Activated naive CD8-positive, alpha-beta T cell treated with anti-CD3 and anti-CD28 coated beads for 36 hours (primary cell): ENCODE data around the gene GABRR2. TPM values are rescaled to one million over a fixed set of nuclear protein-coding genes. Genes with fewer than 3 reads are reported as not detected.
A peak's percentile ranks its signal among the peaks of the same experiment; 100 is the strongest.
"Not testable (repeated sequence)": the region's sequence is repeated elsewhere in the genome, so short reads cannot be mapped to it uniquely, and the experiment has no call there.

Source experiments
- DNase-seq: peaks from one replicate; pipeline ENCODE4 v3.0.0; 2021
- H3K27ac Mint-ChIP-seq: one replicate; pipeline ENCODE4 v1.8.0; 2022; ENCODE audit warnings: mild to moderate bottlenecking, moderate library complexity, mixed read lengths
- H3K27me3 Mint-ChIP-seq: one replicate; pipeline ENCODE4 v1.8.0; 2022; ENCODE audit warnings: mild to moderate bottlenecking, mixed read lengths
- H3K36me3 Mint-ChIP-seq: one replicate; pipeline ENCODE4 v1.8.0; 2021; ENCODE audit warnings: mild to moderate bottlenecking, mixed read lengths
- H3K4me1 Mint-ChIP-seq: one replicate; pipeline ENCODE4 v1.8.0; 2021; ENCODE audit warnings: mixed read lengths
- H3K4me3 Mint-ChIP-seq: one replicate; pipeline ENCODE4 v1.8.0; 2022; ENCODE audit warnings: mild to moderate bottlenecking, moderate library complexity, mixed read lengths
- H3K9me3 Mint-ChIP-seq: one replicate; pipeline ENCODE4 v1.8.0; 2022; ENCODE audit warnings: mixed read lengths
- total RNA-seq, 2 experiments: library from RNA; stranded (reverse); gene quantifications; one replicate each; pipeline ENCODE4 v1.2.3, GENCODE V29; 2021

The GABRR2 gene
- total RNA-seq, 2 experiments from 2014 or later: 0.12 TPM; not detected in 1

DNA sequence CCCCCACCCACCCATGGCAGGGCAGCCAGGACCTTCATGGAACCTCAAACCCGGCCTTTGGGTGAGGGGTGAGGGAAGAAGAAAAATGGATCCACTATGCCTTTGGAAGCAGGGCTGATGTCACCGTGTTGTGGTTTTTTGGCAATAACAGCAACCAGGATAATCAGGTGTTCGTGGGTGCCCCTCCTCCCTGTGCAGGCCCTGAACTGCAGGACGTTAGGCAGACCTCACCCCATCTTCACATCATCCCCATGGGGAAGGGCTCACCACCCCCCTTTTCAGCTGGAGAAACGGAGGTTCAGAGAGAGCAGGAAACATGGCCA lies 3.6 kb downstream of the GABRR2 start:
- no peaks in the 10 kb centered on the region for H3K27me3 Mint-ChIP-seq
- H3K27ac Mint-ChIP-seq: no peak overlapping the region
- H3K9me3 Mint-ChIP-seq: no peaks in the 10 kb centered on the region
- no peak for DNase-seq
- H3K4me3 Mint-ChIP-seq: no peak overlapping the region
- H3K36me3 Mint-ChIP-seq: peaks cover 4% of the 10 kb centered on the region
- no peaks in the 10 kb centered on the region for H3K4me1 Mint-ChIP-seq

DNA sequence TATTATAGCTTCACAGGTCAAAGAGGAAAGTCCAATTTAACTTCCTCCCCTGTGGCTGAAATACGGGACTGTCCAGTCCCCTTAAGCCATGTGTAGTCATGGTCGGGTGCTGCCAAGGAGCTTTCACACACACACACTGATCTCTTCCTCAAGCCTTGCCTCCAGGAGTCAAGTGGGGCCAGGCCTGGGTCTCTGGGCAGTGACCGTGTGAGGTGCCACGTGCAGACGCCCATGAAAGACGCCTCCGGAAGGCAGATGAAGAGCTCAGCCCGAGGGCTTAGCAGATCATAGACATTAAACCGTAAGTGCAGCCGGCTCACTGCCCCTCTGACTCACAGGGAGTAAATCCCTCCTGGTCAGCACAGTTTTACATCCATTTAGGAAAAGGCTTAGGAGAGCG lies 4.2 kb downstream of the GABRR2 start:
- no peak overlapping the region for H3K4me3 Mint-ChIP-seq
- DNase-seq: no peak
- peaks cover 1% of the 10 kb centered on the region for H3K36me3 Mint-ChIP-seq
- H3K4me1 Mint-ChIP-seq: no peaks in the 10 kb centered on the region
- H3K27ac Mint-ChIP-seq: no peak overlapping the region
- H3K9me3 Mint-ChIP-seq: no peaks in the 10 kb centered on the region
- no peaks in the 10 kb centered on the region for H3K27me3 Mint-ChIP-seq

DNA sequence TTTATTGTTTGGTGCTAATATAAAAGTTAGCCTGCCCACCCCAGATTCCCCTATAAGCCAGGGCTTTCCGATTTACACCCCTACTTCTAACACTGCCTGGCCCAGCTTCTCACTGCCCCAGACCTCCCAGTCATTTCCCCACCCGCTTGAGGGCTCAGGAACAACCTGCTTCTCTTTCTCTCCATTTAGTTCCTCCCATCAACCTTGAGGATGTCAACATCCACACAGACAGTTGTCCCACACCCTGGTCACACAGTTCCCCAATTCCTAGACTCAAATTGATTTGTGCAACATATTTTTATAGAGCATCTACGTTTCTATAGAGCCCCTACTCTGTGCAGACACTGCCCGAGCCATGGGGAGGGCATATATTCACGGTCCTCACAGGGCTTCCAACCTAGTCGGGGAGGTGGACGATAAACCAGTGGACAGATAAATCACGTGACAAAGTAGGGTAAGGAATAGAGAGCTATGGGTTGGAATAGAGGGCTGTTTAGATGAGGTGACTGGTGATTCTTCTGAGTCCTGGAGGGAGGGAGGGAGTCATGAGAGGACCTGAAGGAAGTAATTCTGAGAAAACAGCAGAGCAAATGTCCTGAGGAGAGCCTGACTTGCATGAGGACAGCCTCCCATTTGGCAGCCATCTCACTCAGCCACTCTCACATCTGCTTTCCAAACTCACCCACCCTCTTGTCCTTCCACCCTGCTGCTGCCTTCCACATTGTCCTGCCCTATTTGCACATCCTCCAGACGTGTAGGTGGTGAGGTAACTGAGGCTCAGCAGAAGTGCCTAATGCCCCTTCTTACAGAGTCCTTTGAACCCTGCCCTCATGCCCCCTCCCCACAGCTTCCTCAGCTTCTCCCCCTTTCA lies 6.3 kb downstream of the GABRR2 start:
- H3K27ac Mint-ChIP-seq: no peak overlapping the region
- no peaks in the 10 kb centered on the region for H3K36me3 Mint-ChIP-seq
- no peak overlapping the region for H3K4me3 Mint-ChIP-seq
- no peaks in the 10 kb centered on the region for H3K27me3 Mint-ChIP-seq
- no peaks in the 10 kb centered on the region for H3K4me1 Mint-ChIP-seq
- no peak for DNase-seq
- H3K9me3 Mint-ChIP-seq: no peaks in the 10 kb centered on the region

DNA sequence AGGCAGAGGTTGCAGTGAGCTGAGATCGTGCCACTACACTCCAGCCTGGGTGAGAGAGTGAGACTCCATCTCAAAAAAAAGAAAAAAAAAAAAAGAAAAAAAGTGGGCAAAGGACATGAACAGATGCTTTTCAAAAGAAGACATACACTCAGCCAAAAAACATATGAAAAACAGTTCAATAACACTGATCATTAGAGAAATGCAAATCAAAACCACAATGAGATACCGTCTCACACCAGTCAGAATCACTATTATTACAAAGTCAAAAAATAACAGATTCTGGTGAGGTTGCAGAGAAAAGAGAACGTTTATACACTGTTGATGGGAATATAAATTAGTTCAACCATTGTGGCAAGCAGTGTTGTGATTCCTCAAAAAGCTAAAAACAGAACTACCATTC lies 10.6 kb downstream of the GABRR2 start:
- not testable (repeated sequence) for H3K27ac Mint-ChIP-seq, H3K4me1 Mint-ChIP-seq, H3K27me3 Mint-ChIP-seq, DNase-seq, H3K4me3 Mint-ChIP-seq, H3K36me3 Mint-ChIP-seq, H3K9me3 Mint-ChIP-seq

DNA sequence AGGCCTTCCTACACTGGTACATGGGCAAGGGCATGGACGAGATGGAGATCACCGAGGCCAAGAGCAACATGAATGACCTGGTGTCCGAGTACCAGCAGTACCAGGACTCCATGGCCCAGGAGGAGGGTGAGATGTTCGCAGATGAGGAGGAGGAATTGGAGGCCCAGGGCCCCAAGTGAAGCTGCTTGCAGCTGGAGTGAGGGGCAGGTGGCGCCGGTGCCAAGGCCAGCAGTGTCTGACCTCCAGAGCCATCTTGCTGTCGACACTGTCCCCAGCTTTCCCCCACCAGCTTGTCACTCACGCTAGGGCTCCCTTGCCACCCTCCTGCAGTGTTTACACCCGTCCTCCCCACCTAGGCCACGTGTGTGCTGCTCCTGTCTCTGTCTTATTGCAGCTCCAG lies 12.2 kb downstream of the GABRR2 start:
- Mint-ChIP-seq H3K36me3 (no peaks in the 10 kb centered on the region), H3K9me3 (no peaks in the 10 kb centered on the region), H3K27me3 (no peaks in the 10 kb centered on the region), H3K4me1 (peaks cover 13% of the 10 kb centered on the region), H3K4me3 (no peak overlapping the region), H3K27ac (no peak overlapping the region)
- no peak for DNase-seq

DNA sequence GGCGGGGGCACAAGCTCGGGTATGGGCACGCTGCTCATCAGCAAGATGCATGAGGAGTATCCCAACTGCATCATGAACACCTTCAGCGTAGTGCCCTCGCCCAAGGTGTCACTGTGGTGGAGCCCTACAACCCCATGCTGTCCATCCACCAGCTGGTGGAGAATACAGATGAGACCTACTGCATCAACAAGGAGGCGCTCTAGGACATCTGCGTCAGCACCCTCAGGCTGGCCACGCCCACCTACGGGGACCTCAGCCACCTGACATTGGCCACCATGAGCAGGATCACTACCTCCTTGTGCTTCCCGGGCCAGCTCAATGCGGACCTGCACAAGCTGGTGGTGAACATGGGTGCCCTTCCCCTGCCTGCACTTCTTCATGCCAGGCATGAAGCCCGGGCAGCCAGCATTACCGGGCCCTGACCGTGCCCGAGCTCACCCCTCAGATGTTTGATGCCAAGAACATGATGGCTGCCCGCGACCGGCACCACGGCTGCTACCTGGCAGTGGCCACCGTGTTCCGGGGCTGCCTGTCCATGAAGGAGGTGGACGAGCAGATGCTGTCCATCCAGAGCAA lies 12.8 kb downstream of the GABRR2 start:
- H3K4me3 Mint-ChIP-seq: no peak overlapping the region
- no peaks in the 10 kb centered on the region for H3K27me3 Mint-ChIP-seq
- no peaks in the 10 kb centered on the region for H3K36me3 Mint-ChIP-seq
- no peak for DNase-seq
- H3K4me1 Mint-ChIP-seq: peaks cover 17% of the 10 kb centered on the region
- no peak overlapping the region for H3K27ac Mint-ChIP-seq
- H3K9me3 Mint-ChIP-seq: no peaks in the 10 kb centered on the region

DNA sequence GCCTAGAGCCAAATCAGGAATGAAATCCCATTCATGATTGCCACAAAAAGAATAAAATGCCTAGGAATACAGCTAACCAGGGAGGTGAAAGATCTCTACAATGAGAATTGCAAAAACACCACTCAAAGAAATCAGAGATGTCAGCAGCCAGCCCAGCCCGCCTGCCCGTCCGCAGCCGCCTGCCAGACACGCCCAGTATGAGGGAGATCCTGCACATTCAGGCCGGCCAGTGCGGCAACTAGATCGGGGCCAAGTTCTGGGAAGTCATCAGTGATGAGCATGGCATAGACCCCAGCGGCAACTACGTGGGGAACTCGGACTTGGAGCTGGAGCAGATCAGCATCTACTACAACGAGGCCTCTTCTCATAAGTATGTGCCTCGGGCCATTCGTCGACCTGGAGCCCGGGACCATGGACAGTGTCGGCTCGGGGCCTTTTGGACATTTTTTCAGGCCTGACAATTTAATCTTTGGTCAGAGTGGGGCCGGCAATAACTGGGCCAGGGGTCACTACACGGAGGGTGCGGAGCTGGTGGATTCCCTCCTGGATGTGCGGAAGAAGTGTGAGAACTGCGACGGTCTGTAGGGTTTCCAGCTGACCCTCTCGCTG lies 13.4 kb downstream of the GABRR2 start:
- DNase-seq: no peak
- H3K4me3 Mint-ChIP-seq: no peak overlapping the region
- H3K27ac Mint-ChIP-seq: no peak overlapping the region
- H3K9me3 Mint-ChIP-seq: no peaks in the 10 kb centered on the region
- H3K27me3 Mint-ChIP-seq: no peaks in the 10 kb centered on the region
- peaks cover 17% of the 10 kb centered on the region for H3K4me1 Mint-ChIP-seq
- H3K36me3 Mint-ChIP-seq: no peaks in the 10 kb centered on the region

DNA sequence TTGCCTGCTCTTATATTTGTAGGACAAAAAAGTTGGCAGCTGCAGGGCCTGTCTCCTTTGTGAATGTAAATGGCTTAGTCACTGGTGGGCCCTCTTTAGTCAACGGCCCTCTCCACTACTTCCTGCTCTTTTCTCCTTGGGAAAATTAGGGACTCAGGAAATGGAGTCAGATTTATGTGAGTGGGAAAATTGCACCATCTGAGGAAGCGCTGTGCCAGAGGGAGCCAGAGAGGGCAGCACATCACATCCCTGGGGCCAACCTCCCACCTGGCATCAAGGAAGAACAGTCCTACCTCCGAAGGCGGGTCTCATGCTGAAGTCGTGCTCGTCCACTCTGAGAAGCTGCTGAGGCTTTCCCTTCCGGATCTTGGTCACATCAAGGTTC lies 15.6 kb downstream of the GABRR2 start:
- Mint-ChIP-seq H3K4me3 (no peak overlapping the region), H3K9me3 (peaks cover 2% of the 10 kb centered on the region), H3K27ac (no peak overlapping the region), H3K27me3 (no peaks in the 10 kb centered on the region), H3K36me3 (no peaks in the 10 kb centered on the region), H3K4me1 (peaks cover 17% of the 10 kb centered on the region)
- no peak for DNase-seq

DNA sequence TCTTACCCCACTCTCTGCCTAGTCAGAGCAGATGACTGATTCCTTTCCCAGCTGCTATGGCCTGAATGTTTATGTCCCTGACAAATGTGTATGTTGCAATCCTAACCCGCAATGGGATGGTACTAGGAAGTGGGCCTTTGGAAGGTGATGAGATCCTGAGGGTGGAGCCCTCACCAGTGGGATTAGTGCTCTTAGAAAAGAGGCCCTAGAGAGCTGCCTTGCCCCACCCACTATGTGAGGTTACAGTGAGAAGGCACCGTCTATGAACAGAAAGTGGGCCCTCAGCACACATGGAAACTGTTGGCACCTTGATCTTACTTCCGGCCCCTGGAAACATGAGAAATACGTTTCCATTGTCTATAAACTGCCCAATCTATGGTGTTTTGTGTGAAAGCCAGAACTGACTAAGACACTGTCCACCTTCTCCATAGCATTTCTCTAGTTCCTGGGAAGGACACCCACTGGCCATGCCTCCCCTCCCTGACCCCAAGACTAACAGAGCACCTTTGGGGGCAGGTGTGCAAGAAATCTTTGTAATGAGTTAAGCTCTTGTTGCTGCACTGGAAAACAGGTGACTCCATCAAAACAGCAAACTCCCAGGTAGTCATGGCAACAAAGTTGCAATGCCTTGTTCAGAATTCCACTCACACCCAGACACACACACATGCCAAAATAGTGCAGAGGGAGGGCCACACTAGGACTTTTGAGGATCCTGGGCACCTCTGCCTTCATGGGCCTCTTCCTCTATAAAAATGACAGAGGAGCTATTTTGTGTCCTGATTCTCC lies 16.2 kb downstream of the GABRR2 start:
- DNase-seq: peak; percentile 20
- peaks cover 17% of the 10 kb centered on the region for H3K4me1 Mint-ChIP-seq
- no peaks in the 10 kb centered on the region for H3K36me3 Mint-ChIP-seq
- peak overlapping the region; percentile 79 for H3K27ac Mint-ChIP-seq
- H3K4me3 Mint-ChIP-seq: no peak overlapping the region
- peaks cover 2% of the 10 kb centered on the region for H3K9me3 Mint-ChIP-seq
- H3K27me3 Mint-ChIP-seq: no peaks in the 10 kb centered on the region

DNA sequence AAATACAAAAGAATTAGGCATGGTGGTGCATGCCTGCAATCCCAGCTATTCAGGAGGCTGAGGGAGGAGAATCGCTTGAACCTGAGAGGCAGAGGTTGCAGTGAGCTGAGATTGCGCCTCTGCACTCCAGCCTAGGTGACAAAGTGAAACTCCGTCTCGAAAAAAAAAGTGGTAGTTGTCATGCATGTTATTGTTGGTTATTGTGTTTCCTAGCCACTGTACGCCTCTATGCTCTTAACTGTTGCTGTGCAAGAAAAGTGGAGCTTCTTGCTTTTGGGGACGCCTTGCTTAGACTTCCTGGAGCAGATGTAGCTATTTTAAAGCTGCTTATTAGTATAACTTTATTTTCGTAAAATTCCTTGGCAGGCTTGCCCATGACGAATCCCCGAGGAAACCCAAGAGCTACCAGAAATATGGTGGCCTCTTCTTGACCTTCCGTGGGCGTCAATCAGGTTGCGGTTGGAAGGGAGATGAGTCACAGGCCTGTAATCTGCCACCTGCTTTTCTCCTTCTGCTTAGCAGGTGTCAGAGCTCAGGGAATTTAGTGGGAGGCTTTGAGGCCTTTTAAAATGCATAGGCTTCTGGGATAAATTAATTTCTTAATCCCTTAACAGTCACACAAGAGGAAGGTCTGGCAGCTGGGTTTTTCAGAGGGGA lies 17.3 kb downstream of the GABRR2 start:
- Mint-ChIP-seq H3K27ac (peak overlapping the region; percentile 79), H3K4me3 (peak overlapping the region; percentile 55), H3K4me1 (peaks cover 17% of the 10 kb centered on the region), H3K9me3 (peaks cover 2% of the 10 kb centered on the region), H3K36me3 (no peaks in the 10 kb centered on the region), H3K27me3 (no peaks in the 10 kb centered on the region)
- peak; percentile 66 for DNase-seq

DNA sequence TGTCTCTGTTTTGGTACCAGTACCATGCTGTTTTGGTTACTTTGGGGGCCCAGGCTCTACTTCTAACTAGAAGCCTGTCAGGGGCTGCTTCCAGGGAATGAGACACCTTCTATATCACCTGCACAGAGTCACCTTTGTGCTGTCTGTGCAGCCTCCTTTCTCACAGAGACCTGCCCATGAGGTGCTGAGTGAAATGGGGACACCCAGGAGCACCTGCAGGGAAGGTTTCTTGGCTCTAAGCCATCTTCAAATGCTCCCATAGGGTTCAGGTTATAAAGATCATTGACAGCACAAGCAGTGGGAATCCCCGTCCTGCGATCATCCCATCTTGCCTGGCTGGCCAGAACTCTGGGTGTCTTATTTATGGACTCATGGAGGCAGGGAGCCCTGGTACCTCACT lies 19.1 kb downstream of the GABRR2 start:
- H3K9me3 Mint-ChIP-seq: peaks cover 2% of the 10 kb centered on the region
- H3K4me1 Mint-ChIP-seq: peaks cover 17% of the 10 kb centered on the region
- H3K27ac Mint-ChIP-seq: no peak overlapping the region
- no peaks in the 10 kb centered on the region for H3K36me3 Mint-ChIP-seq
- DNase-seq: no peak
- no peaks in the 10 kb centered on the region for H3K27me3 Mint-ChIP-seq
- no peak overlapping the region for H3K4me3 Mint-ChIP-seq

DNA sequence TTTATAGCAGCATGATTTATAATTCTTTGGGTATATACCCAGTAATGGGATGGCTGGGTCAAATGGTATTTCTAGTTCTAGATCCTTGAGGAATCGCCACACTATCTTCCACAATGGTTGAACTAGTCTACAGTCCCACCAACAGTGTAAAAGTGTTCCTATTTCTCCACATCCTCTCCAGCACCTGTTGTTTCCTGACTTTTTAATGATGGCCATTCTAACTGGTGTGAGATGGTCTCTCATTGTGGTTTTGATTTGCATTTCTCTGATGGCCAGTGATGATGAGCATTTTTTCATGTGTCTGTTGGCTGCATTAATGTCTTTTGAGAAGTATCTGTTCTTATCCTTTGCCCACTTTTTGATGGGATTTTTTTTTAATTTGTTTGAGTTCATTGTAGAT lies 20.0 kb downstream of the GABRR2 start:
- H3K4me3 Mint-ChIP-seq, DNase-seq, H3K27ac Mint-ChIP-seq, H3K36me3 Mint-ChIP-seq, H3K27me3 Mint-ChIP-seq, H3K9me3 Mint-ChIP-seq: not testable (repeated sequence)
- peaks cover 17% of the 10 kb centered on the region for H3K4me1 Mint-ChIP-seq

DNA sequence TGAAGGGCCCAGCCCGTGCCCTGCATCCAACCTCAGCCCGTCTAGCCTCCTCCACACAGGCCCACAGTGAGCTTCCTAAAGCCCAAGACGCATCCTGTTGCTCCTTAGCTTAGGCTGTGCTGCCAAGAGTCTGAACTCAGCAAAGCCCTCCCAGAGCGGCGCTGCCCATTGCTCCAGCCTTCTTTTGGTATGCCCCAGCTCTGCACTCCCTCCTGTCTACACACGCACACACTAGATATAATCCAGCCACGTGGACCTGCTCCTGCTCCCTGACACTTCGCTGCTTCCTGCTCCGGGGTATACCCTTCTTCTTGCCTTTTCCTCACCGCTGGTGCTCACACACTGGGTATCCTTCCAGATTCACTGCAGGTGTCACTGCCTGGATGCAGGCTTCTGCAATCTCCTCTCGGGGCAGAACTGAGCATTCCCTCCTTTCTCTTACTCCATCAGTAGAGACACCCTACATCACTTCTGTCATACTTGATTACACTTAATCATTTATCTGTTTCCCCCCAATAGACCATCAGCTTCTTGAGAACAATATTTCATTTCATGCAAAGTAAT lies 23.8 kb downstream of the GABRR2 start:
- no peaks in the 10 kb centered on the region for H3K4me1 Mint-ChIP-seq
- no peak overlapping the region for H3K4me3 Mint-ChIP-seq
- no peaks in the 10 kb centered on the region for H3K36me3 Mint-ChIP-seq
- no peak overlapping the region for H3K27ac Mint-ChIP-seq
- H3K9me3 Mint-ChIP-seq: peaks cover 2% of the 10 kb centered on the region
- no peak for DNase-seq
- H3K27me3 Mint-ChIP-seq: no peaks in the 10 kb centered on the region

DNA sequence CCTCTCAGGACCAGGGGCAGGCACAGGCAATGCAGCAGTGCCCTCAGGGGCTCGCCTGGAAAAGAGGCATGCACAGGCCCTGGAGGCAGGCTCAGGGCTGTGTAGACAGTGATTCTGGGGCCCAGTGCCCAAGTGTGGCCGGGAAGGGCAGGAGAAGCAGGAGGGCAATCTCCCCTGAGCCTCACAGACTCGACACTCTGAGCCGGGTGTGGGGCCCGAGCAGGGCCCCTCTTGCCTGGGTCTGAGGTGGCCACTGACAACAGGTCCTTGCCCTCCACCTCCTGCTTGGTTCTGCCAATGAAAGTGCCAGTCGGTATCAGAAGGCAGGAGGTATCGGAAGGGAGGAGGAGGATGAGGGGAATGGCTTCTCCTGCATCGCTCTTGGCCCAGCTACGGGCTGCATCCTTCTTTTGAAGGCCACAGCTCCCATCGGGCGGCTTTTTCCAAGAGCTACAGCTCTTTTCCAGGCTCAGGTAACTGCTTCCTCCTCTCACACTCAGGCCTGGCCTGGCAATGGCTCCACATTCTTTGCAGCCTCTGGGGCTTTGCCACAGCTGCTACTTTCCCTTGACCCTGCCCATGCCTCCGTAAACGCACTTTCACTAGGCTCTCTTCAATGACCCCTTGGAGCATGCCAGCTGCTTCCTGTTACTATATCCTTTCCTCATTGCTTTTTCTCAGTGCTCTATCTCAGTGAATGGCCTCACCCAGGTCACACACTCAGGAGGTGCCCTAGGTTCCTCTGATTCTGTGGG lies 24.5 kb downstream of the GABRR2 start:
- Mint-ChIP-seq H3K9me3 (peaks cover 2% of the 10 kb centered on the region), H3K4me3 (no peak overlapping the region), H3K36me3 (no peaks in the 10 kb centered on the region), H3K27ac (no peak overlapping the region), H3K27me3 (no peaks in the 10 kb centered on the region), H3K4me1 (no peaks in the 10 kb centered on the region)
- DNase-seq: no peak
